NCI-H345 treated with DMSO at 0.1 percent for 48 hours (cell line): ENCODE results near the gene GNAQ.

Experiments used
- DNase-seq: peaks from one replicate; lab custom pipeline; 2025; ENCODE audit not compliant: unreplicated experiment; lab: John Stamatoyannopoulos, UW

The GNAQ gene

DNA sequence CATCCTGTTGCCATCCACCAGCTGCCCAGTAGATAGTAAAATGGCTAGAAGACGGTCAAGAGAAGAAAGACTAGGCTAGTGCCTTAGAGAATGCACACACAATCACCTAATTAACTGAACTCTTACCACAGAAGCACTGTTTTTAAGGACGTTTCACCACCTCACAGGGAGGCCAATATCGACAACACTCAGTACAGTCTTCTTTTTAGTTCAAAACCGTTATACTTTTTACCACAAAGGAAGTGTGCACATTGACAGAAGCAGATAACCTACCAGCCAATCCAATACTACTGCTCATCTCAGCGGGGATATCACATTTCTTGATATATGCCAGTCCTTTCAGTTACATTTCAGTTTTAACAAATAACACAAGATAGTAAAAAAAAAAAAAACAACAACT is 122.3 kb downstream of the GNAQ start:
- no peak for DNase-seq

DNA sequence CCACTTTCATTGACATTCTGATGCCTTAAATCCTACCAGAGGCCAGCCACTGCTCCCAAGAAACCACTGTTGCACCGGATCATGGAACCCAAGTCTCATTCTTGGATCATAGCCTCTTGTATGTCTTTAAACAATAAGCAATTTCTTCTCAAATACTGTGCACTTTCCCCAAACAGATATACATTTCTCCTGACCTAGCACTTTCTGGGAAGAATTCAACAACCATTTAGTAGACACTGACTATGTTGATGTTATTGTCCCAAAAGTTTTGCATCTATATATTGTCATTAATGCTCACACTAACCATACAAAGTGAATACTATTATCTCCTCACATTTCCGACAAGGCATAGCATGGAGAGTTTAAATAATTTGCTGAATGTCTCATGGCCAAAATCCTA is 123.3 kb downstream of the GNAQ start:
- no peak for DNase-seq

DNA sequence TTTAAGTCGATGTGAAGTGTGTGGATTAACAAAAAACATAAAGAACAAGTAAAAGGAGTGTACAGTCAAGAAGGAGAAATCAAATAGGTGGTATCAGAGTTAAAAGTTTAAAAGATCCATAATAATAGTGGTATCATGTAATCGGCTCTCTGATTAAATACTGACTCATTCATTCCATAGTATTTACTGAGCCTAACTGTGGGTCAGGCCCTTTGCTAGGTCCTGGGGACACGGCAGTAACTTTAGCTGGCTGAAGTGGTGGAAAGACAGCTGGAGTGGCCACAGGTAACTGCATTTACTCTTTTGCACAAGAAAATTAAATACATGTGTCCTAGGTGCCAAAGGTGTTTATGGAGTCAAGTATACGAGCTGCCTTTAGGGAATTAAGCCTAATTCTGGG is 124.0 kb downstream of the GNAQ start:
- DNase-seq, result no peak

DNA sequence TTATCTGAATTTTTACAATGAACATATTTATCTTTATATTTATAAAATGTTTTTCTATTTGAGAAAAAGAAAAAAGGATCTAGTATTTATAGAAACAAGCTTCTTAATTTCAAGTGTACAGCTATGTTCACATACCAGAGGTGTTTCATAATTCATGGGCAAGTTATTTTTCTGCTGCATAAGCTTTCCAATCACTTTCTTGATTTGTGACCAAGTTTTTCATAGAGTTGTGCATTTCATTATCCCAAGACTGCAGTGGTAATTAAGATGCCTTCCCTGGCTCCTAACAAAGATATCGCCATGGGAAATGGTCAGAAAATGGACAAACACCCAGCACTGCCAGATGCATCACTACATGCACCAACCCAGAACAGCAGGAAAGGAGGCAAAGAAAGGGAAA is 124.6 kb downstream of the GNAQ start:
- DNase-seq, result no peak

DNA sequence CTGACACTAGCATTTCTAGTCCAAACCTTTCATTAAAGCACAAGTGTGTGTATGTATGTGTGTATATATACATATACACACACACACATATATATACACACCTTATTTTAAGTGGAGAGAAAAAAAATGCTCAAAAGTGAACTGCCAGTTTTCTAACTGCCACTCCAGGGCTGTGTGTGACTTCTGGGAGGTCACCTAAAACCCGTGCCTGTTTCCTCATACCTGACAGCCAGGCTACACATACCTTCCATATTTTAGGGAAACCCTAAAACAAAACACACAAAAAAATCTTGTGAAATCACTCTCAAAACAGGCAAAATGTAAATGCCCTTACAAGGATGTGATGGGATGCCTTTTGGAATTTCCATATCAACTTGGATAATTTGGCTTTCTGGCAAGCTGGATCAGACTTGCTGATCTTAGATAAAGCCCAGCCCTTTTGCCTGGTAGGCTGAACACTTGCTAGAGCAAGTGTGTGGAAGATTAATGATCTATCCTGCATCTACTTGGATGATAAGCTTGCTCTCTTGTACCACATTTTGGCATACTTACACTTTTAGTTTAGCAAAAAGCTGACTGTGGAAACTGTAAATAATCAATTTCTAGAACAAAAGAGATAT is 127.8 kb downstream of the GNAQ start:
- no peak for DNase-seq

DNA sequence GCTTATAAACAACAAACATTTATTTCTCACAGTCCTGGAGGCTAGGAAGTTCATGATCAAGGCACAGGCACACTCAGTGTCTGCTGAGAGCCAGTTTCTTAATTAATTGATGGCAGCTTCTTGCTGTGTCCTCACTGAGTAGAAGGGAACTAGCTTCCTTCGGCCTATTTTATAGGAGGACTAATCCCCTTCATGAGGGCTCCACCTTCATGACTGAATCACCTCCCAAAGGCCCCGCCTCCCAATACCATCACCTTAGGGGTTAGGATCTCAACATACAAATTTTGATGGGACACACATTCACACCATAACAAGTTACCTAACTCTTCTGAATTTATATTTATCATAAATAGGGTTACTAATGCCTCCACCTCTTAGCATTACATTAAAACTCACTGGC is 129.8 kb downstream of the GNAQ start:
- DNase-seq, result no peak

DNA sequence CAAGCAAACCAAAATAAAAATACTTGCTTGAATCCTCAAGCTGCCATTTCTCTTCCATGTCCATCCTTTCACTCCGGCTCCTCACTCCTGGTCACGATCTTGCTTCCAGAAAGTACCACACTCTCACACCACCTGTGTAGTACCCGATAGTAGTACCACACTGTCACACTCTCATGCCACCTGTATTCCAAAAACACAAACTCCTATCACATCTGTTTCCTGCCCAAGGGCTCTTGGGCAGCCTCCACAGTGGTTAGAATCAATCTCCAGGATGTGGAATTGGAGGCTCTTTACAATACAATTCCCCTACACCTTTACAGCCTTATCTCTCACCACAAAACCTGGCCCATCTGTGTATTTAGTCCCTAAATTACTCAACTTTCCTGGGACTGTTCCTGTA is 130.6 kb downstream of the GNAQ start:
- no peak for DNase-seq

DNA sequence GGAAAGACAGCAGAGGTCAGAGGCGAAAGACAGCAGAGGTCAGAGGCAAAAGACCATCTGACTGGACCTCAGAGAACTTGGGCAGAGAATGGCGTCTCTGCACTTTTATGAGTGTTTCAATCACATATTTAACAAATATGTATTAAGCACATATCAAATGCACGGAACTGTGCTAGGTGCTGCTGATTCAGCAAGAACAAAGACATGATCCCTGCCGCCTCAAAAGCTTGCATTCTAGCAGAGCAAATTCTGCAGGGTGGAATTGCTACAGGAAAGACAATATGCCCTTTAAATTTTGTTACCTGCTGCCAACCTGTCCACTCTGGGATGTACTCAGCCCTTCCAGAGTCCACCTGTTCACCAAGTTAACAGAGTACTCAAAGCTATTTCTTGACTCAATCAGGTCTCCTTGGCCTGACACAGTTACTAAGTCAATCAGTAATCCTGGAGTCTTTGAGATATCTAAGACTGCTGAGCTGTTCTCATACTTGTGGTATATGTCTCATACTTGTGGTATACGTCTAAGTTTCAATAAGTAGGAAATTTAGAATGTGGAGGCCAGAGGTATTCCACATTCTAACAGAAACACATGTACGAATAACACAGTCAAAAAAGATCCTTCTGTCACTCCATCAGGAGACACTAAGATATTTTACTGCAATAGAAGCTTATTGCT is 131.8 kb downstream of the GNAQ start:
- no peak for DNase-seq

DNA sequence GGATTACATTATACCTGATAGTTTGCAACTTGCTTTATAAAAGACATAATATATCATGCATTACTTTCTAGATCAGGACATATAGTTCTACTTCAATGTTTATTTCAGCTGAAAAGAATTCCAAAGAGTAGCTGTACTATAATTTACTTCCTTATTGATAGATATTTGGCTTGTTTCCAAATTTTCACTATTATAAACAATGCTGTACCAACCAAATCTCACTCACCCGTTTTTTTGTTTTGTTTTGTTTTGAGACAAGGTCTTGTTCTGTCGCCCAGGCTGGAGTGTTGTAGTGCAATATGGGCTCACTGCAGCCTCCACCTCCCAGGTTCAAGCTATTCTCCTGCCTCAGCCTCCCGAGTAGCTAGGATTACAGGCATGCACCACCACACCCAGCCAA is 132.7 kb downstream of the GNAQ start:
- no peak for DNase-seq

DNA sequence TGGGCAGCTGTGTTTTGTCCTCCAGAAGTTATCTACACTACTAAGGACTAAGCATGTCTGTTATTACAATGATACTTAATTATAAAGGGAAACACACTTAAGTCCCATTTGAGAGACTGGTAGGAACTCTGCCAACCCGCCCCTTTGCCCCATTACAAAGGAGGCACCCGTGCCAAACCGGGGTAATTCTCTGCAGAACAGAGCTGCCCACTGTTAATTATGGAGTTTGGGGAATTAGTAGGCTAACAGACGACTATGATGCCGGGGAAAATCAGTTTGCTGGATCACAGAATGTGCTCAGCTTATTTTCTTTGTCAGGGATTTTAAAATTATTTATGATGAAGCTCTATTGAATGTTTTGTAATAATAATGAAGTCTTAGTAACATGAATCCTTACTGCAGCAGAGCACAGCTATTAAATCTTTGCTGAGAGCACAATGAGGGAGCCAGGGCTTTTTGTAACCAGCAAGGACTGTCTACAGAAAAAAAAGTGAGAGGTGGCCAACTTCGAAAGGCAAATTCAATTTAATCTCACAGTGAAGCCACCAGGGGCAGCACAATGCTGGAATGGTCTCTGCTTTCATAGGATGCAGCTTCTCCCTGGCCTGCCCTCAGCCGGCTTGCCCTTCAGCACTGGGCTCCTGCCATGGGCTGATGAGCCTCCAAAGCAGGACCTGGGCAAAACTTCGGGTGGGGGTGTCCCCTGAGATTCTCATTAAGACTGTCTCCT is 134.5 kb downstream of the GNAQ start:
- no peak for DNase-seq

DNA sequence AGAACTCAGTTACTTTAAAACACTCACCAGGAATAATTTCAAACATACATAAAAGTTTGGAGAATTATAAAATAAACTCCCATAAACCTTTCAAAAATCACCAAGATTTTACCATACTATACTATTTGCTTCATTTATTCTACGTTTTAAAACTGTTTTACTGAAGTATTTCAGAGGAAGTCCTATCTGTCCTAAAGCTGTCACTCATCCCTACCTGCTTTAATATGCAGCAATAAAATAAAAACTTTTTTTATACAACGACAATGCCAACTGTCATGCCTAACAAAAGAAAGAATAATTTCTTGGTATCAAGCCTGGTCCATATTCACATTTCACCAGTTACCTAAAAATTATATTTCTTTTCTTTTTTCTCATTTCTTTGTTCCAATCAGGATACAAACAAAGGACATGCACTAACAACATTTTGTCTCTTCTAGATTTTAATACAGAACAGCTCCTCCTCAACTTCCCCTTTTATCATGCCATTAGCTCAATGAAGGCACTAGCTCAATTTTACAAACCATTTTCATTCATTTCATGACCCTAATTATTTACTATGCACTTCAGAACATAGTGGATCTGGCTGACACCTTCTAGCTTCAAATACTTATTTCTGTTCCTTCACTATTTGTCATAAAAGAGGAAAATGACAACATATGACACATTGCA is 135.2 kb downstream of the GNAQ start:
- DNase-seq, result no peak

DNA sequence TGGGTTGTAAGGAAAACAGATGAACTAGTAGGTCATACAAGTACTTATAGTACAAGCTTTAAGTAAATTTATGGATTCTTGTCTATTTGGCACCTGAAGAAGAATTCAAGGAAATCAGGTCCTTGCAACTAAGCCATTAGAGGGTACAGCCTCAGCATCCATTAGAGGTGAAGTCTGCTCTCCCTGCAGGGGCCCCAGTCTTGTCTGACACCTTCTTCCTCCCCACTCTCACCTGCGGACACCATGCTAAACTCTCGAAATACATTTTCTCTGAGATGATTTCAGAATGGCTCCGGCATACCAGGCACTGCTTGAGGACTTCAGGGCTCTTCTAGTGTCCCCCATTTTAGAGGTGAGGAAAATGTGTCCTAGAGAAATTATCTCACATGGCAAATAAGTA is 137.9 kb downstream of the GNAQ start:
- DNase-seq, result no peak

DNA sequence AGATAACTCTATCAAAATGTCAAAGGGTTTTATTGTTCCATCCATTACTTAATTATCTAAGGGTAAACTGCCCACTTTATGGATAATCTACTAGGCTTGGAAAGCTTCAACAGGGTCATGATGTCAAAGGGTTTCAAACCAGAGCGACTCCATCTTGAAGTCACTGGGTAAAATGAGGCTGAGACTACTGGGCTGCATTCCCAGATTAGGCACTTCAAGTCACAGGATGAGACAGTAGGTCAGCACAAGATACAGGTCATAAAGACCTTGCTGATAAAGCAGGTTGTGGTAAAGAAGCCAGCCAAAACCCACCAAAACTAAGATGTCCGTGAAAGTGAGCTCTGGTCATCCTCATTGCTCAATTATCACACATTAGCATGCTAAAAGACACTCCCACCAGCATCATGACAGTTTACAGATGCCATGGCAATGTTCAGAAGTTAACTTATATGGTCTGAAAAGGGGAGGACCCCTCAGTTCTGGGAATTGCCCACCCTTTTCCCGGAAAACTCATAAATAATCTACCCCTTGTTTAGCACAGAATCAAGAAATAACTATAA is 138.6 kb downstream of the GNAQ start:
- no peak for DNase-seq

DNA sequence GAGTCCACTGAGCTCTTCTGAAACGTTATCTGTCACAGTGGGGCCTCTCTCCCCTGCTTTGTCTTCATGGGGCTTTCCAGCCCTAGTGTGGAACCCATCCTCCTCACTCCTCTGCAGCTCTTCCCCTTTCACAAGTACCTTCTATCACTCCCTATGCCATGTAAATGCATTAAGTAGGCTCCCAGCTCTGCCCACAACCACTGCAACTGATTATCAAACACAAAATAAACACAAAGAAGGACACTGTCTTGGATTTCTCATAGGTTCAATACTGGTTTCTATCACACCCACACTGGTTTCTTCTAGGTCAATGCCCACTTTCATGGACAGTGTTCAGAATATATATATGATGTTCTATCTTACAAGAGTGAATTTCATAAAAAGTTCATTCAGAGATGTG is 139.4 kb downstream of the GNAQ start:
- no peak for DNase-seq

DNA sequence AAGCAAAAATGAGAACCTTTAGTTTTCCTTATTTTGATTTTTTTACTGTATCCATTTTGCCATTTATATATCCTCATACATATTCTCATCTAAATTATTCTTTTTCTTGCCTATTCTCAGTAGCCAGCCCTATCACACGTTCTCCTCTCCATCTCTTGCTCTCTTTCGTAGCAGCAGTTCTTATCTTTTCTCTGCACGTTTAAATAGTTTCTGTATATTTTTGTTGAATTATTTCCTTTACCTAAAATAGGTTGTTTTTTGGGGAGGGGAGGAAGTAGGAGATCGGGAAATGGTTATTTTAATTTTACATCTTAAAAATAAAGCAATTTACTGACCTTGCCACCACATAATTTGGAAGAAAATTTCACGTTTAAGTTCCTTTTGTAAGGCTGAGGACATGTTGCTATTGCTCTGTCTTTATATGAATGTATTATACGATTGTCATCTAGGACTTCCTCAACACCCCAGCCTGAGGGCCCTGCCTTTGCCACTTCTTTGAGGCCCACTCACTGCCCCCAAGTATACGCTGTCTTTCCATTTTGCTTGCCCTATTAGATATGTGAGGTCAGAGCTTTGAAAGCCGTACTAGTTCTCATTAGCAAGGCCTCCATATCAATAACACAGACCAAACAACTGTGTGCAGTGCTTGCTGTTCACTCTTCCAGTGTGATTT is 140.3 kb downstream of the GNAQ start:
- DNase-seq, result no peak

DNA sequence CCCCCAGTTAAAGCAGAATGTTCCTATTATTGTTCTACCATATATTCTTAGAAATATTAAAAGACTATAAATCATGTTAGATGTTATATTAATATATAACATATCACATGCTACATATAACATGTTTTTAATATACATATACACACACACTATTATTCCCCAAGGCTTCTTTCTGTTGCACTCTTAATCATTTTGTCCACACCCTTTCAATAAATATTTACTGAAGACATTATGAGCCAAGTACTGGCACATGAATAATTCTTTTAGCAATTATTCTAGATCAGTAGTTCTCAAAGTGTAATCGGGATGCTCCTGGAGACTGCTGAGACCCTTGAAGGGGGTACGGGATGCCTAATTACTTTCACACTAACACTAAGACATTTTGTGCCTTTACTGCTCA is 143.9 kb downstream of the GNAQ start:
- DNase-seq, result no peak

DNA sequence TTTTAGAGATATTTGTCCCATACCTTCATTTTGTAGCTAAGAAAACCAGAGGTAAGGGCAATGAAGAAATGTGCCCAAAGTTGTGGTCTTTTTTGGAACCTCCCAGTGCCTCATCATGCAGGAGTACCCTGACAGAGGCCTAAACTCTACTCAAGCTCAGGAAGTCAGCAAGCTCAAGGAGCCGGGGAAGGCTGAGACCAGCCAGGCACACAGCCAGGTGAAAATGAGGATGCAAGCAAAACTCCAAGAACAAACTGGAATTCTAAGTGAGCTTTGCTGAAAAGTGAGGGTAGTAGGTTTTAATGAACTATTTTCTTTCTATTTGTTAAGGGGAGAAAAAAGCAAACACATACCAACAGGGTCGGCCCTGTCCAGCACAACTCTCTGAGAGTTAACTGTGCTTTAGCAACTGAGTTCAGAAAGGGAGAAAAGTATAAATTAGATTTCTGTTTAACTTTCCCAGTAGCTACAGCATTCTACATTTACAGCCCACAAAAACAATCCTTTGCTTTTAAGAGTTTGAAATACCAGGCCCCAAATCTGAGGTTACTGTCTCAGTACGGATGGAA is 146.4 kb downstream of the GNAQ start:
- DNase-seq, result no peak

DNA sequence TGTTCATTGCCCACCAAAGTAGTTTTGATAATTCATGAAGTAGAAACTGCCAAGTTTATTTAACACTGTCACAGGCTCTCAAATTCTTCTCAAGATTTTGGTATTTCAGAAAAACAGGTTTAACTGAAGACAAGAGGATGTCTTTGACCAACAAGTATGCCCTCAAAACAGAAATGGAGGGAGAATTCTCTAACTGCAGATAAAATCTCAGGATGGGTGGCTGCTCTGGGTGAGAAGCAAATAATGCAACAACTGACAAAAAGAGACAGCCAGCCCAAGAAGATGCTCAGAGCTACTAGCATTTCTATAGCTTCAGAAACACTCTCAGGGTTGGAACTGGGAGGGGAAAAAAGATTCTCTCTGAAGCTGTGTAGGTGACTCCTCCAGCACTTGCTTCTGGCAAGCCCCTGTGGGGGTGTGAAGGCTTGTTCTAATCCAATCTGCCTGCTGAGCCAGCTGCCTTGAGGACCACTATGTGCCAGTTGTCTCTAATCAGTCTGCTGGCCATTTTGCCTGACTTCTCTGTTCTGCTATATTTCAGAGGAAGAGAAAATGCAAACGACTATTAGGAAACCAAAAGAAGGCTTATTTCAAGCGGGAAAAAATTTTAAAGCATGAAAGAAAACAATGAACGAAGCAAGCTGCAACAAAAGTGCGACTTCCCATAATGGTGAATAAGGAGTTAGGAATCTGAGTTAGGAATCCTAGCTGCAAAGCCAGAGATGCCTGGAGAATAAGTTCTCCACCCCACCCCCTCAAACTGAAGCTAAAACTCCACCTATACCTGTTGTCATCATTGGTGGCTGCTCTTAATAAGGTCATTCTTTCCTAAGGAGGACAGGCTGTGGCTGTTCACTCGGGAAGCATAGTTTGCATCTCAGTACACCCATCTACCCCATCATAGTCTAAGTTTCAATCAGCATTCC is 147.5 kb downstream of the GNAQ start:
- no peak for DNase-seq

DNA sequence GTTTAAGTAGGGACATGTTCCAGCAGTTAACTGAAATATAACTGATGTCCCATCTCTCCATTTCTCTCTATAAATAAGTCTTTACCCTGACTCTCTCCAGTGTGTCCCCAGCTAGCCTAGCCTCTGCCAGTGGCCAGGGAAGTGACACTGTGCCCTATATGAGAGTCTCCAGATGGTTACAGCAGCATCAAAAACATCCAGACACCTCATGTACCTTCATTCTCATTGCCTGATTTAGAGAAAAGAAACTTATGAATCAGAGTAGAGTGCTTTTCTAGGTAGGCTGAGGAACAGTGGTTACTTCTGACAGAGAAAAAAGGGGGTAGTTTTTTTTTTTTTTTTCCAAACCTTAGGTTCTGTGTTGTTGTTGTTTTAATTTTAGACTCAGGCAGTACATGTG is 148.5 kb downstream of the GNAQ start:
- DNase-seq, result no peak

DNA sequence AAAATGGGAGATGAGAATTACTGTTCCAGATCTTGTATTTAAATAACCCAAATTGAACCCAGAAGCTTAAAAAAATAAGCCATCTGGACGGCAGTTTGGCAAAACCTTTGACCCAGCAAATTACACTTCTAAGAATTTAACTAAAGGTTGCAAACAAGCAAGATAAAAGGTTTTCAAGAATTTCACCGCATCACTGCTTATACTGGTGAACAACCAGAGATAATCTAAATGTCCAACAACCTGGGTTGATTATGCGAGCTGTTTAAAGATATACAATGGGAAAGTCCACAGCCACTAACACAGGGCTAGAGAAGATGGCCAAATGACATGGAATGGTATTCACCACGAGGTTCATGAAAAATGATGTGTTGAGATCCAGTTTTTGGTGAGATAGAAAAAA is 149.3 kb downstream of the GNAQ start:
- DNase-seq, result no peak
